CD4-positive, alpha-beta T cell treated with Interleukin-15 for 1 hour (primary cell): ENCODE results near the gene RAMP3.
A peak's percentile ranks its signal among the peaks of the same experiment; 100 is the strongest.
"Not testable (repeated sequence)": the region's sequence is repeated elsewhere in the genome, so short reads cannot be mapped to it uniquely, and the experiment has no call there.

ENCODE experiments used
- DNase-seq: peaks from one replicate; pipeline ENCODE4 v3.0.0-alpha.2; 2020

RAMP3 gene

GRCh38 chr7:45157653-45158401 lies at the start of gene RAMP3:
Gene RAMP3, plus strand, starts transcription at chr7:45157791. Its CDS starts 38 bp downstream, at chr7:45157829.
- no peak for DNase-seq

GRCh38 chr7:45108863-45109262 lies 48.7 kb upstream of the RAMP3 start:
- DNase-seq, result no peak

GRCh38 chr7:45111298-45112223 lies 46.0 kb upstream of the RAMP3 start, which contains the start of gene TBRG4:
Gene TBRG4, minus strand, starts transcription at chr7:45111697. Its CDS starts 2,460 bp downstream, at chr7:45109237.
- peak; percentile 93 for DNase-seq

- DNase-seq, result no peak
Measured at GRCh38 chr7:45112648-45113047, 44.9 kb upstream of the RAMP3 start.

- not testable (repeated sequence) for DNase-seq
Measured at GRCh38 chr7:45114257-45114656, 43.3 kb upstream of the RAMP3 start.

GRCh38 chr7:45114926-45115325 lies 42.7 kb upstream of the RAMP3 start:
- DNase-seq, result no peak

- DNase-seq, result no peak
Measured at GRCh38 chr7:45116048-45116447, 41.5 kb upstream of the RAMP3 start.

GRCh38 chr7:45117582-45117981 lies 40.0 kb upstream of the RAMP3 start:
- no peak for DNase-seq

- no peak for DNase-seq
Measured at GRCh38 chr7:45118292-45118691, 39.3 kb upstream of the RAMP3 start.

- no peak for DNase-seq
Measured at GRCh38 chr7:45118889-45119331, 38.7 kb upstream of the RAMP3 start.

- DNase-seq, result no peak
Measured at GRCh38 chr7:45119550-45119949, 38.0 kb upstream of the RAMP3 start.

- DNase-seq, result no peak
Measured at GRCh38 chr7:45122975-45123860, 34.4 kb upstream of the RAMP3 start.

GRCh38 chr7:45123913-45124710 lies 33.5 kb upstream of the RAMP3 start:
- no peak for DNase-seq

GRCh38 chr7:45125193-45125904 lies 32.2 kb upstream of the RAMP3 start:
- DNase-seq, result no peak

GRCh38 chr7:45126201-45126600 lies 31.4 kb upstream of the RAMP3 start:
- DNase-seq, result no peak

GRCh38 chr7:45126920-45127319 lies 30.7 kb upstream of the RAMP3 start:
- no peak for DNase-seq

GRCh38 chr7:45129181-45129800 lies 28.3 kb upstream of the RAMP3 start:
- no peak for DNase-seq

- no peak for DNase-seq
Measured at GRCh38 chr7:45129906-45130305, 27.7 kb upstream of the RAMP3 start.

- DNase-seq, result no peak
Measured at GRCh38 chr7:45130910-45131309, 26.7 kb upstream of the RAMP3 start.

- DNase-seq, result no peak
Measured at GRCh38 chr7:45131891-45132290, 25.7 kb upstream of the RAMP3 start.
